ENCODE results near the gene PKHD1. TPM values are rescaled to one million over a fixed set of nuclear protein-coding genes. Genes with fewer than 3 reads are reported as not detected.

Gene PKHD1
- total and polyA plus RNA-seq, 2 of the 8 experiments (the other 6 are each of a cell fraction or from before 2014, with no cell fraction given) = 0.06 to 0.09 TPM

GRCh38 chr6:51843456-51844056 lies 243.9 kb downstream of the PKHD1 start:
- no peaks in the 10 kb centered on the region for H3K79me1 ChIP-seq (ENCODE audit: low read depth, low read length)
- peaks cover 1 to 19% (median 11%) of the 10 kb centered on the region in 4 experiments; a peak in 6 of 7 replicates for H3K4me1 ChIP-seq (replicated peaks in 1 of 4; ENCODE audit: control insufficient read depth in 3 of 4, insufficient read depth in 4 of 4, low read length in 3 of 4)
- no peaks in the 10 kb centered on the region for H3K27me3 ChIP-seq (replicated peaks in 1 of 4; ENCODE audit: control insufficient read depth in 3 of 4, extremely low read depth in 1 of 4, insufficient read depth in 3 of 4, low read length in 3 of 4)
- ChIA-PET CTCF (ENCODE audit: partially characterized antibody) (interaction anchor here (0.6 to 3.2 kb wide), 17 partner anchors 11 to 1030 kb away, joined by 3 to 17 read pairs (median 5); no protein-coding TSS in a partner anchor), POLR2A (ENCODE audit: partially characterized antibody) (no interaction called here)
- H4K20me1 ChIP-seq (replicated peaks in 1 of 2; ENCODE audit: control insufficient read depth in 1 of 2, insufficient read depth in 2 of 2, low read length in 2 of 2) = no peaks in the 10 kb centered on the region
- no peak overlapping the region for H2BK20ac ChIP-seq (ENCODE audit: low read length)
- no peak overlapping the region for H2BK15ac ChIP-seq (ENCODE audit: low read length)
- no peaks in the 10 kb centered on the region for H3K79me2 ChIP-seq (ENCODE audit: control insufficient read depth in 1 of 2, insufficient read depth in 2 of 2, low read length in 2 of 2)
- H3K4ac ChIP-seq (replicated peaks; ENCODE audit: insufficient read length, low read depth, low read length) = no peak overlapping the region
- no peaks in the 10 kb centered on the region for H3K9me3 ChIP-seq (ENCODE audit: insufficient read depth in 2 of 2, low read depth in 1 of 2, low read length in 1 of 2)
- H2AFZ ChIP-seq (ENCODE audit: low read length) = no peak overlapping the region
- H2BK5ac ChIP-seq (ENCODE audit: low read depth, low read length) = no peak overlapping the region
- H2AK5ac ChIP-seq (ENCODE audit: low read depth, low read length) = no peak overlapping the region
- WGBS, 2 experiments (ENCODE audit: extremely low coverage in 1 of 2, insufficient coverage in 1 of 2, insufficient read length in 1 of 2, insufficient replicate concordance in 2 of 2, low coverage in 1 of 2, low lambda C conversion rate in 2 of 2, missing lambda C conversion rate in 1 of 2) = 96% methylated on average over 5 of the region's 5 CpGs; no CpG with 5 or more reads in 1 of the 2 experiments
- H3K23me2 ChIP-seq (ENCODE audit: low read depth, low read length) = no peaks in the 10 kb centered on the region
- no peak overlapping the region for H3K56ac ChIP-seq (replicated peaks; ENCODE audit: insufficient read length, low read depth, low read length)
- H2BK120ac ChIP-seq (replicated peaks; ENCODE audit: low read depth, low read length) = no peak overlapping the region
- no peak overlapping the region for H4K91ac ChIP-seq (replicated peaks; ENCODE audit: insufficient read length, low read length)
- no peak overlapping the region for H3K4me3 ChIP-seq (ENCODE audit: extremely low read depth in 1 of 4, insufficient read depth in 2 of 4, low read depth in 3 of 4, low read length in 4 of 4)
- H4K5ac ChIP-seq (ENCODE audit: insufficient read length, low read depth, low read length) = no peak overlapping the region
- H3K18ac ChIP-seq (ENCODE audit: extremely low read depth, low read length) = no peak overlapping the region
- no peak overlapping the region for H3K27ac ChIP-seq (ENCODE audit: low read depth, low read length)
- no peak overlapping the region for H4K8ac ChIP-seq (ENCODE audit: extremely low read depth, insufficient read depth, low read length)
- H3K4me2 ChIP-seq (ENCODE audit: insufficient read depth in 1 of 2, low read depth in 2 of 2, low read length in 2 of 2) = no peak overlapping the region
- H3K9ac ChIP-seq (replicated peaks in 1 of 4; ENCODE audit: extremely low read depth in 1 of 4, low read depth in 3 of 4, low read length in 3 of 4) = no peak overlapping the region
- H2BK12ac ChIP-seq (ENCODE audit: low read depth, low read length) = no peak overlapping the region
- H3K23ac ChIP-seq (ENCODE audit: insufficient read length) = no peak overlapping the region
- H3K14ac ChIP-seq (ENCODE audit: insufficient read length) = no peak overlapping the region
- FAIRE-seq (no peak), DNase-seq (ENCODE audit: low read depth in 1 of 2, low spot score in 2 of 2) (no peak)
- H3K36me3 ChIP-seq (ENCODE audit: control insufficient read depth in 2 of 4, insufficient read depth in 4 of 4, low read length in 3 of 4) = no peaks in the 10 kb centered on the region
- no peak for TF ChIP-seq CHD2 (IDR thresholded peaks at IDR 0.05; ENCODE audit: low read length)
- no peak for TF ChIP-seq GABPA (IDR thresholded peaks at IDR 0.05; ENCODE audit: borderline replicate concordance, insufficient read depth, low read length)
- TF ChIP-seq JUND (IDR thresholded peaks at IDR 0.05; ENCODE audit: low read length) = no peak
- no peak for TF ChIP-seq SP1 (IDR thresholded peaks at IDR 0.05; ENCODE audit: low read depth, low read length)
- TF ChIP-seq EP300 (IDR thresholded peaks at IDR 0.05; ENCODE audit: borderline replicate concordance in 1 of 2, low read depth in 2 of 2, low read length in 2 of 2) = no peak
- no peak for TF ChIP-seq ASH2L (IDR thresholded peaks at IDR 0.05; ENCODE audit: low read length)

Measured in H1 (cell line).